Measurements from ENCODE around the gene XIRP2. TPM values are rescaled to one million over a fixed set of nuclear protein-coding genes. Genes with fewer than 3 reads are reported as not detected.
"Not testable (repeated sequence)": the region's sequence is repeated elsewhere in the genome, so short reads cannot be mapped to it uniquely, and the experiment has no call there.

Gene XIRP2
- total RNA-seq, 1 experiment from 2014 or later: not detected

GRCh38 chr2:167048829-167049228, 160.5 kb downstream of the XIRP2 start:
- H3K27me3 ChIP-seq (ENCODE audit: control insufficient read depth, insufficient read depth, low read length): no peaks in the 10 kb centered on the region
- DNase-seq: peak; percentile 28
- H3K4me3 ChIP-seq (ENCODE audit: insufficient read depth, low read depth, low read length): no peak overlapping the region
- no peaks in the 10 kb centered on the region for H3K36me3 ChIP-seq (replicated peaks; ENCODE audit: control insufficient read depth, insufficient read depth, low read length)

GRCh38 chr2:167049659-167050058, 161.4 kb downstream of the XIRP2 start:
- DNase-seq: no peak
- Histone ChIP-seq H3K36me3 (replicated peaks; ENCODE audit: control insufficient read depth, insufficient read depth, low read length) (no peaks in the 10 kb centered on the region), H3K27me3 (ENCODE audit: control insufficient read depth, insufficient read depth, low read length) (no peaks in the 10 kb centered on the region), H3K4me3 (ENCODE audit: insufficient read depth, low read depth, low read length) (no peak overlapping the region)

- Histone ChIP-seq H3K4me3 (ENCODE audit: insufficient read depth, low read depth, low read length) (no peak overlapping the region), H3K27me3 (ENCODE audit: control insufficient read depth, insufficient read depth, low read length) (no peaks in the 10 kb centered on the region), H3K36me3 (replicated peaks; ENCODE audit: control insufficient read depth, insufficient read depth, low read length) (no peaks in the 10 kb centered on the region)
- no peak for DNase-seq
These were observed 164.5 kb downstream of the XIRP2 start for GRCh38 chr2:167052825-167053224.

GRCh38 chr2:167054881-167055280, 166.6 kb downstream of the XIRP2 start:
- no peaks in the 10 kb centered on the region for H3K36me3 ChIP-seq (replicated peaks; ENCODE audit: control insufficient read depth, insufficient read depth, low read length)
- H3K27me3 ChIP-seq (ENCODE audit: control insufficient read depth, insufficient read depth, low read length): no peaks in the 10 kb centered on the region
- no peak for DNase-seq
- H3K4me3 ChIP-seq (ENCODE audit: insufficient read depth, low read depth, low read length): no peak overlapping the region

GRCh38 chr2:167057446-167057845, 169.2 kb downstream of the XIRP2 start:
- Histone ChIP-seq H3K4me3 (ENCODE audit: insufficient read depth, low read depth, low read length) (no peak overlapping the region), H3K36me3 (replicated peaks; ENCODE audit: control insufficient read depth, insufficient read depth, low read length) (no peaks in the 10 kb centered on the region)
- DNase-seq: no peak

GRCh38 chr2:167059173-167059572, 170.9 kb downstream of the XIRP2 start:
- H3K27me3 ChIP-seq (ENCODE audit: control insufficient read depth, insufficient read depth, low read length): no peaks in the 10 kb centered on the region
- no peaks in the 10 kb centered on the region for H3K36me3 ChIP-seq (replicated peaks; ENCODE audit: control insufficient read depth, insufficient read depth, low read length)
- H3K4me3 ChIP-seq (ENCODE audit: insufficient read depth, low read depth, low read length): no peak overlapping the region
- no peak for DNase-seq

More at GRCh38 chr2:167057446-167057845, 169.2 kb downstream of the XIRP2 start:
- no peaks in the 10 kb centered on the region for H3K27me3 ChIP-seq (ENCODE audit: control insufficient read depth, insufficient read depth, low read length)

- no peak overlapping the region for H3K4me3 ChIP-seq (ENCODE audit: insufficient read depth, low read depth, low read length)
- no peak for DNase-seq
- no peaks in the 10 kb centered on the region for H3K36me3 ChIP-seq (replicated peaks; ENCODE audit: control insufficient read depth, insufficient read depth, low read length)
- no peaks in the 10 kb centered on the region for H3K27me3 ChIP-seq (ENCODE audit: control insufficient read depth, insufficient read depth, low read length)
These were observed 181.6 kb downstream of the XIRP2 start for GRCh38 chr2:167069855-167070254.

- not testable (repeated sequence) for H3K36me3 ChIP-seq (replicated peaks; ENCODE audit: control insufficient read depth, insufficient read depth, low read length); H3K27me3 ChIP-seq (ENCODE audit: control insufficient read depth, insufficient read depth, low read length); DNase-seq; H3K4me3 ChIP-seq (ENCODE audit: insufficient read depth, low read depth, low read length)
These were observed 187.4 kb downstream of the XIRP2 start for GRCh38 chr2:167075708-167076107.

GRCh38 chr2:167098931-167099330, 210.7 kb downstream of the XIRP2 start:
- H3K4me3 ChIP-seq (ENCODE audit: insufficient read depth, low read depth, low read length); H3K27me3 ChIP-seq (ENCODE audit: control insufficient read depth, insufficient read depth, low read length); DNase-seq; H3K36me3 ChIP-seq (replicated peaks; ENCODE audit: control insufficient read depth, insufficient read depth, low read length): not testable (repeated sequence)

GRCh38 chr2:167100506-167100905, 212.2 kb downstream of the XIRP2 start:
- H3K36me3 ChIP-seq (replicated peaks; ENCODE audit: control insufficient read depth, insufficient read depth, low read length): no peaks in the 10 kb centered on the region

GRCh38 chr2:167103028-167103756, 214.9 kb downstream of the XIRP2 start:
- DNase-seq: no peak
- no peaks in the 10 kb centered on the region for H3K27me3 ChIP-seq (ENCODE audit: control insufficient read depth, insufficient read depth, low read length)
- no peak overlapping the region for H3K4me3 ChIP-seq (ENCODE audit: insufficient read depth, low read depth, low read length)
- no peaks in the 10 kb centered on the region for H3K36me3 ChIP-seq (replicated peaks; ENCODE audit: control insufficient read depth, insufficient read depth, low read length)

More at GRCh38 chr2:167100506-167100905, 212.2 kb downstream of the XIRP2 start:
- no peak for DNase-seq
- Histone ChIP-seq H3K4me3 (ENCODE audit: insufficient read depth, low read depth, low read length) (no peak overlapping the region), H3K27me3 (ENCODE audit: control insufficient read depth, insufficient read depth, low read length) (no peaks in the 10 kb centered on the region)

GRCh38 chr2:167103757-167104133, 215.5 kb downstream of the XIRP2 start:
- H3K27me3 ChIP-seq (ENCODE audit: control insufficient read depth, insufficient read depth, low read length): no peaks in the 10 kb centered on the region
- H3K36me3 ChIP-seq (replicated peaks; ENCODE audit: control insufficient read depth, insufficient read depth, low read length): no peaks in the 10 kb centered on the region
- H3K4me3 ChIP-seq (ENCODE audit: insufficient read depth, low read depth, low read length): no peak overlapping the region
- DNase-seq: no peak

GRCh38 chr2:167104691-167105090, 216.4 kb downstream of the XIRP2 start:
- no peak for DNase-seq
- Histone ChIP-seq H3K36me3 (replicated peaks; ENCODE audit: control insufficient read depth, insufficient read depth, low read length) (no peaks in the 10 kb centered on the region), H3K4me3 (ENCODE audit: insufficient read depth, low read depth, low read length) (no peak overlapping the region), H3K27me3 (ENCODE audit: control insufficient read depth, insufficient read depth, low read length) (no peaks in the 10 kb centered on the region)

- H3K36me3 ChIP-seq (replicated peaks; ENCODE audit: control insufficient read depth, insufficient read depth, low read length); H3K4me3 ChIP-seq (ENCODE audit: insufficient read depth, low read depth, low read length); H3K27me3 ChIP-seq (ENCODE audit: control insufficient read depth, insufficient read depth, low read length); DNase-seq: not testable (repeated sequence)
These were observed 221.4 kb downstream of the XIRP2 start for GRCh38 chr2:167109682-167110081.

- no peaks in the 10 kb centered on the region for H3K27me3 ChIP-seq (ENCODE audit: control insufficient read depth, insufficient read depth, low read length)
- no peak overlapping the region for H3K4me3 ChIP-seq (ENCODE audit: insufficient read depth, low read depth, low read length)
- no peak for DNase-seq
These were observed 222.1 kb downstream of the XIRP2 start for GRCh38 chr2:167110345-167110744.

GRCh38 chr2:167114018-167114417, 225.7 kb downstream of the XIRP2 start:
- Histone ChIP-seq H3K27me3 (ENCODE audit: control insufficient read depth, insufficient read depth, low read length) (no peaks in the 10 kb centered on the region), H3K36me3 (replicated peaks; ENCODE audit: control insufficient read depth, insufficient read depth, low read length) (no peaks in the 10 kb centered on the region), H3K4me3 (ENCODE audit: insufficient read depth, low read depth, low read length) (no peak overlapping the region)
- DNase-seq: no peak

More at GRCh38 chr2:167110345-167110744, 222.1 kb downstream of the XIRP2 start:
- H3K36me3 ChIP-seq (replicated peaks; ENCODE audit: control insufficient read depth, insufficient read depth, low read length): no peaks in the 10 kb centered on the region

Data from H7 (cell line).